Glutamatergic neuron (in vitro differentiated cells): ENCODE results near the gene TIMP2. TPM values are rescaled to one million over a fixed set of nuclear protein-coding genes. Genes with fewer than 3 reads are reported as not detected.

Experiments
- DNase-seq: peaks from one replicate; pipeline ENCODE4 v3.0.0; 2022
- H3K27ac Mint-ChIP-seq: one replicate; pipeline ENCODE4 v1.8.0; 2020; ENCODE audit warnings: mild to moderate bottlenecking, mixed read lengths, inconsistent platforms; ENCODE audit not compliant: unreplicated experiment
- H3K27me3 Mint-ChIP-seq: one replicate; pipeline ENCODE4 v1.8.0; 2020; ENCODE audit warnings: mild to moderate bottlenecking, moderate library complexity, mixed read lengths, inconsistent platforms; ENCODE audit not compliant: unreplicated experiment
- H3K36me3 Mint-ChIP-seq: one replicate; pipeline ENCODE4 v1.8.0; 2020; ENCODE audit warnings: mild to moderate bottlenecking, mixed read lengths, inconsistent platforms; ENCODE audit not compliant: unreplicated experiment
- H3K4me1 Mint-ChIP-seq: one replicate; pipeline ENCODE4 v1.8.0; 2020; ENCODE audit warnings: mild to moderate bottlenecking, low read depth, mixed read lengths, inconsistent platforms; ENCODE audit not compliant: unreplicated experiment
- H3K4me3 Mint-ChIP-seq: one replicate; pipeline ENCODE4 v1.8.0; 2020; ENCODE audit warnings: mild to moderate bottlenecking, mixed read lengths, inconsistent platforms; ENCODE audit not compliant: unreplicated experiment
- H3K9me3 Mint-ChIP-seq: one replicate; pipeline ENCODE4 v1.8.0; 2020; ENCODE audit warnings: mild to moderate bottlenecking, moderate library complexity, mixed read lengths, inconsistent platforms; ENCODE audit not compliant: unreplicated experiment
- total RNA-seq: library from RNA; stranded (reverse); fragmentation: NEBNext Ultra II Directional; extraction: Animal tissue kit (Norgen Biotek cat#: 25700); gene quantifications from one replicate; pipeline ENCODE4 v1.2.1, GENCODE V29; 2021; ENCODE audit not compliant: unreplicated experiment
- TF ChIP-seq, protein P1 (sequence below): fragments of 200-600 bp; sonication (generic); IDR thresholded peaks from one replicate; pipeline ENCODE4 v1.5.0; 2021; ENCODE audit not compliant: partially characterized antibody, unreplicated experiment

Gene TIMP2
- total RNA-seq, 1 donor from 2014 or later, result 121 TPM

- peaks cover 1% of the 10 kb centered on the region for H3K9me3 Mint-ChIP-seq
- no peak overlapping the region for H3K27ac Mint-ChIP-seq
- TF ChIP-seq, protein P1, sequence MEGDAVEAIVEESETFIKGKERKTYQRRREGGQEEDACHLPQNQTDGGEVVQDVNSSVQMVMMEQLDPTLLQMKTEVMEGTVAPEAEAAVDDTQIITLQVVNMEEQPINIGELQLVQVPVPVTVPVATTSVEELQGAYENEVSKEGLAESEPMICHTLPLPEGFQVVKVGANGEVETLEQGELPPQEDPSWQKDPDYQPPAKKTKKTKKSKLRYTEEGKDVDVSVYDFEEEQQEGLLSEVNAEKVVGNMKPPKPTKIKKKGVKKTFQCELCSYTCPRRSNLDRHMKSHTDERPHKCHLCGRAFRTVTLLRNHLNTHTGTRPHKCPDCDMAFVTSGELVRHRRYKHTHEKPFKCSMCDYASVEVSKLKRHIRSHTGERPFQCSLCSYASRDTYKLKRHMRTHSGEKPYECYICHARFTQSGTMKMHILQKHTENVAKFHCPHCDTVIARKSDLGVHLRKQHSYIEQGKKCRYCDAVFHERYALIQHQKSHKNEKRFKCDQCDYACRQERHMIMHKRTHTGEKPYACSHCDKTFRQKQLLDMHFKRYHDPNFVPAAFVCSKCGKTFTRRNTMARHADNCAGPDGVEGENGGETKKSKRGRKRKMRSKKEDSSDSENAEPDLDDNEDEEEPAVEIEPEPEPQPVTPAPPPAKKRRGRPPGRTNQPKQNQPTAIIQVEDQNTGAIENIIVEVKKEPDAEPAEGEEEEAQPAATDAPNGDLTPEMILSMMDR, result no peak
- peaks cover 9% of the 10 kb centered on the region for H3K27me3 Mint-ChIP-seq
- no peaks in the 10 kb centered on the region for H3K36me3 Mint-ChIP-seq
- H3K4me3 Mint-ChIP-seq, result no peak overlapping the region
- DNase-seq, result no peak
- peaks cover 2% of the 10 kb centered on the region for H3K4me1 Mint-ChIP-seq
Observed at GRCh38 chr17:78824240-78824639, 100.9 kb downstream of the TIMP2 start.

GRCh38 chr17:78823282-78824046 lies 101.7 kb downstream of the TIMP2 start:
- Mint-ChIP-seq H3K27me3 (peaks cover 7% of the 10 kb centered on the region), H3K4me1 (peaks cover 2% of the 10 kb centered on the region), H3K27ac (peak overlapping the region; percentile 46), H3K36me3 (no peaks in the 10 kb centered on the region), H3K4me3 (no peak overlapping the region), H3K9me3 (peaks cover 1% of the 10 kb centered on the region)
- TF ChIP-seq, protein P1, result peak; percentile 24
- DNase-seq, result no peak

DNA sequence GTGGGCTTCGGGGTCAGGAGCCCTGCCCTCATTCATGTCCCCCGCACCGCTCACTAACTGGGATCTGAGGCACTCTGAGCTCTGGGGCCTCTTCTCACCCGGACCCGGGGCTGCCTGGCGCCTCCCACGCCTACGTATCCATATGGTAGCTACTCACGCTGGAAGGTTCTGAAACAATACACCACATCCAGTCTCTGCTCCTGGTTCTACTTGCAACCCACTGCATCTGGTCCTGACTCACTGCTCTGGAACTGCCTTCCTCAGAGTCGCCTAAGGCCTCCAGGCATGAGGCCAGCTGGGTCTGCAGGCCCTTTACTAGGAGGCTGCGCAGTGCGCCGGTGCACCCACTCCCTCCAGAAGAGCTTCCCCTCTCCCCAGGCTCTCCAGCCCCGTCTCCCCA lies 102.6 kb downstream of the TIMP2 start:
- no peak overlapping the region for H3K27ac Mint-ChIP-seq
- TF ChIP-seq, protein P1, result no peak
- H3K4me3 Mint-ChIP-seq, result no peak overlapping the region
- H3K27me3 Mint-ChIP-seq, result peaks cover 7% of the 10 kb centered on the region
- no peaks in the 10 kb centered on the region for H3K36me3 Mint-ChIP-seq
- peaks cover 2% of the 10 kb centered on the region for H3K4me1 Mint-ChIP-seq
- peaks cover 1% of the 10 kb centered on the region for H3K9me3 Mint-ChIP-seq
- no peak for DNase-seq

GRCh38 chr17:78821961-78822360 lies 103.2 kb downstream of the TIMP2 start:
- no peak for DNase-seq
- peaks cover 2% of the 10 kb centered on the region for H3K4me1 Mint-ChIP-seq
- no peak overlapping the region for H3K27ac Mint-ChIP-seq
- no peaks in the 10 kb centered on the region for H3K36me3 Mint-ChIP-seq
- H3K9me3 Mint-ChIP-seq, result peaks cover 1% of the 10 kb centered on the region
- TF ChIP-seq, protein P1, result no peak
- H3K27me3 Mint-ChIP-seq, result peaks cover 7% of the 10 kb centered on the region
- no peak overlapping the region for H3K4me3 Mint-ChIP-seq

DNA sequence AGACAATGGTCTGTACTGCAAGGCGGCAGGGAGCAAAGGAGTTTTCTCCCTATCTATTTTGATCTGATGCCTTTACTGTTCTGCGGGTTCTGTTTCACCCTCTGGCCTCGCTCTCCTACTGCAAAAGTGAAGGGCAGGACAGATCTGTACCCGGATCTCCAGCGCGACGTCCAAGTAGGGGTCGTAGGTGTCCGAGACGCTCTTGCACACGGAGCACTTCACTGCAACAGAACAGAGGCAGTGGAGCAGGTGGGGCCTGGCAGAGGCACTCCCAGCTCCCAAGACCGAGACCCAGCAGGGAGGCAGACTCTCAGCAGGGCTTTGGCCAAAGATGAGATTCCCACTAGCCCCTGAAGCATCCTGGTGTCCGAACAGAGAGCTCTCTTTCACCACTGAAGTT lies 104.3 kb downstream of the TIMP2 start:
- Mint-ChIP-seq H3K9me3 (peaks cover 1% of the 10 kb centered on the region), H3K27me3 (peaks cover 5% of the 10 kb centered on the region), H3K27ac (no peak overlapping the region), H3K4me3 (no peak overlapping the region), H3K4me1 (peaks cover 2% of the 10 kb centered on the region), H3K36me3 (no peaks in the 10 kb centered on the region)
- no peak for DNase-seq
- TF ChIP-seq, protein P1, result no peak
